ENCODE measurements around the gene IPCEF1. TPM values are rescaled to one million over a fixed set of nuclear protein-coding genes. Genes with fewer than 3 reads are reported as not detected.

Gene IPCEF1
- total RNA-seq, 4 donors from 2014 or later, result 0.42 to 9.0 (median 3.1) TPM

DNA sequence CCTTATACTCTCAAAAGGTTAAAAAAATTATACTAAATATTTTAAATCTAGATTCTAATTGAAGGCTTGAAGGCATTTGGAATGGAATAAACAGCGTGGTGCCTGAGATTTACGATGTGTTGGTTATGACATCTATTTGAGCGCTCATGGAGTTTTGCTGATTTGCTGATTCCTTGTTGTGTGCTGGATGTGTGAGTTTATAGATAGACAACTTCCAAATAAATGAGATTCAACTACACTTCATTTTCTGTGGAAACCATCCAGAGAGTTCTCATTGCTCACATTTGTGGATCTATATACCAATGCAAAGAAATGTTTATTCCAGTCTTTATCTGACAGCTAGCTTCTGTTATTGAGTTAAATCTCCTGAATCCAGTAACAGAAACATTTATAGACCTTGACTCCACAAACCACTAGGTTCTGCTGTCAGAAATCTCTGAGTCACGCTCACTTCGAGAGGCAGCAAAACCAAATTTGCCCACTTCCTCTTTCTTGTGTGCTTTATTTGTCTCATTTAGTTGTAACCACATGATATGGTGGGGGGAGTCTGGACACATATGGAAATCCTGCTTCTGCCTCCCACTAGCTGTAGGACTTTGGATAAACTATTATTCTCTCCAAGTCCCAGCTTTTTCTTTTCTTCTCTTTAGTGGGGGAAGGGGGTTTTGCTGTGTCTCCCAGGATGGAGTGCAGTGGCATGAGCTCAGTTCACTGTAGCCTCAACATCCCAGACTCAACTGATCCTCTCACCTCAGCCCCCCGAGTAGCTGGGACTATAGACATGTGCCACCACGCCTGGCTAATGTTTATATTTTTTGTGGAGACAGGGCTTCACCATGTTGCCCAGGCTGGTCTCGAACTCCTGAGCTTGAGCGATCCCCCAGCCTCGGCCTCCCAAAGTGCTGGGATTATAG, 54.5 kb downstream of the IPCEF1 start:
- Histone ChIP-seq H3K9me3 (no peaks in the 10 kb centered on the region), H3K4me1 (peaks cover 14% of the 10 kb centered on the region), H3K27ac (no peak overlapping the region), H3K27me3 (no peaks in the 10 kb centered on the region), H3K4me3 (no peak overlapping the region), H3K36me3 (no peaks in the 10 kb centered on the region)
- no peak for DNase-seq (ENCODE audit: low spot score in 2 of 2)
- TF ChIP-seq POLR2A (IDR thresholded peaks at IDR 0.05) (no peak), EP300 (IDR thresholded peaks at IDR 0.05) (no peak), POLR2AphosphoS5 (IDR thresholded peaks at IDR 0.05) (no peak)
- TF ChIP-seq, protein P1, sequence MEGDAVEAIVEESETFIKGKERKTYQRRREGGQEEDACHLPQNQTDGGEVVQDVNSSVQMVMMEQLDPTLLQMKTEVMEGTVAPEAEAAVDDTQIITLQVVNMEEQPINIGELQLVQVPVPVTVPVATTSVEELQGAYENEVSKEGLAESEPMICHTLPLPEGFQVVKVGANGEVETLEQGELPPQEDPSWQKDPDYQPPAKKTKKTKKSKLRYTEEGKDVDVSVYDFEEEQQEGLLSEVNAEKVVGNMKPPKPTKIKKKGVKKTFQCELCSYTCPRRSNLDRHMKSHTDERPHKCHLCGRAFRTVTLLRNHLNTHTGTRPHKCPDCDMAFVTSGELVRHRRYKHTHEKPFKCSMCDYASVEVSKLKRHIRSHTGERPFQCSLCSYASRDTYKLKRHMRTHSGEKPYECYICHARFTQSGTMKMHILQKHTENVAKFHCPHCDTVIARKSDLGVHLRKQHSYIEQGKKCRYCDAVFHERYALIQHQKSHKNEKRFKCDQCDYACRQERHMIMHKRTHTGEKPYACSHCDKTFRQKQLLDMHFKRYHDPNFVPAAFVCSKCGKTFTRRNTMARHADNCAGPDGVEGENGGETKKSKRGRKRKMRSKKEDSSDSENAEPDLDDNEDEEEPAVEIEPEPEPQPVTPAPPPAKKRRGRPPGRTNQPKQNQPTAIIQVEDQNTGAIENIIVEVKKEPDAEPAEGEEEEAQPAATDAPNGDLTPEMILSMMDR (IDR thresholded peaks at IDR 0.05), result no peak
- WGBS, result 69% methylated on average over 10 of the region's 10 CpGs

DNA sequence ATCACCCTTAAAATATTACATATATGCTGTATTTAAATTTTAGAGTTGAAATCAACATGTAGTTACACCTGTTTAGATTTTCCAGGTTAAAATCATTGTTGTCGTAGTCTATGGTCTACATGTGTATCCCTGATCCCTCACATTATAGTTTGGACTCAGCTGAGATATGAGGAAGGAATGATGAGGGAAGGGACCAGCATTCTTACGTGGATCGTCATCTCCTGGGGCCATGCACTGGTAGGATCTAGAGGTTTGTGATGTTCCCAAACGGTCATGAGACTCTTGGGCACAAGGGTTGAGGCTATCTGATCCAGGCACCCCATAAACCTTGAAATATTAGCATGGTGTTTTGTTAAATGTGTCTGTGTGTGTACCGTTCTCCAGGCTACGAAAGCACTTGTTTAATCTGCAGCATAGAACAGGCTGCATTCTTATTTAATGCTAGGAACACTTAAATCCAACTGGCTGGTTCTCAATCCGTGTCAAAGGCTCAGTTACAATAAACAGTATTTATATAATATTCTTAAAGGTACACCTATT, 55.4 kb downstream of the IPCEF1 start:
- Histone ChIP-seq H3K27me3 (no peaks in the 10 kb centered on the region), H3K9me3 (no peaks in the 10 kb centered on the region), H3K27ac (no peak overlapping the region), H3K36me3 (no peaks in the 10 kb centered on the region), H3K4me3 (no peak overlapping the region), H3K4me1 (peaks cover 14% of the 10 kb centered on the region)
- DNase-seq (ENCODE audit: low spot score in 2 of 2), result no peak
- TF ChIP-seq, protein P1 (IDR thresholded peaks at IDR 0.05), result no peak
- TF ChIP-seq POLR2AphosphoS5 (IDR thresholded peaks at IDR 0.05), result no peak
- no peak for TF ChIP-seq EP300 (IDR thresholded peaks at IDR 0.05)
- 74% methylated on average over 7 of the region's 7 CpGs for WGBS

DNA sequence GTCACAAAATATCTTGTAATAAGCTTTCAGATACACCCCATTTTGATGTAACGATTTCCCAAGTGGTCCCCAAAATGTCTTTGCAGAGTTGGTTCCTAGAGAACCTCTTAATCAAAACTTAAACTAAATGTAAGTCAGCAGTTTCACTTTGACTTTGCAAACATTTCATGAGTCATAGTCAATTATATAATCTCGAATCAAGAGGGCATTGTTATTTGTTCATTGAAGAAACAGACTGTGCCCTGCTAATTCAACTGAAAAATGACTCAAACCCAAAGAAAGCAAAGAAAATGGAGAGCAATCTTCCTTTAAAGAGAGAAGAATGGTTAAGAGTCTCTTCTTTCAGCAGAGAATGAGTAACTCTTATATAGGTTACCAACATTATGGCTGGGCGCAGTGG, 58.3 kb downstream of the IPCEF1 start:
- DNase-seq (ENCODE audit: low spot score in 2 of 2), result no peak
- Histone ChIP-seq H3K4me3 (no peak overlapping the region), H3K27ac (peak overlapping the region; percentile 54), H3K4me1 (peaks cover 14% of the 10 kb centered on the region), H3K36me3 (no peaks in the 10 kb centered on the region), H3K27me3 (no peaks in the 10 kb centered on the region), H3K9me3 (no peaks in the 10 kb centered on the region)
- TF ChIP-seq POLR2A (IDR thresholded peaks at IDR 0.05) (no peak), EP300 (IDR thresholded peaks at IDR 0.05) (no peak)
- TF ChIP-seq, protein P1 (IDR thresholded peaks at IDR 0.05), result no peak
- WGBS, result 55% methylated on average over 3 of the region's 3 CpGs

GRCh38 chr6:154297721-154298120, 58.9 kb downstream of the IPCEF1 start:
- WGBS, result 74% methylated on average over 3 of the region's 3 CpGs
- Histone ChIP-seq H3K27me3 (no peaks in the 10 kb centered on the region), H3K4me1 (peaks cover 14% of the 10 kb centered on the region), H3K9me3 (no peaks in the 10 kb centered on the region), H3K36me3 (no peaks in the 10 kb centered on the region), H3K27ac (peak overlapping the region; percentile 54), H3K4me3 (no peak overlapping the region)
- DNase-seq (ENCODE audit: low spot score in 2 of 2), result no peak
- TF ChIP-seq EP300 (IDR thresholded peaks at IDR 0.05) (no peak), POLR2AphosphoS5 (IDR thresholded peaks at IDR 0.05) (no peak), POLR2A (IDR thresholded peaks at IDR 0.05) (no peak)
- TF ChIP-seq, protein P1 (IDR thresholded peaks at IDR 0.05), result no peak

DNA sequence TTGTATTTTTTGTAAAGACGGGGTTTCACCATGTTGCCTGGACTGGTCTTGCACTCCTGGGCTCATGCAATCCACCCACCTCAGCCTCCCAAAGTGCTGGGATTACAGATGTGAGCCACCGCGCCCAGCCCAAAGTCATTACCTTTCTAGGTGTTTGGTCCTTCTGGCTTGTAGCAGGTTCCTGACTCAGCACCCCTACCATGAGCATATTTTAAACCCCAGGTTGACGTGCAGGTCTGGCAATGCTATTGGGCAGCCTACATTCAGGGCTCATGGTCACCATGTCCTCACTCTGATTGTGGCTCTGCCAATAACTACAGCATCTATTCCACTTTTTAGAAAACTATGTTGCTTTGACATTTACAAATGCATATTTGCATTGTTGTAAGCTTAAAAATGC, 59.4 kb downstream of the IPCEF1 start:
- TF ChIP-seq POLR2A (IDR thresholded peaks at IDR 0.05) (no peak), EP300 (IDR thresholded peaks at IDR 0.05) (no peak), POLR2AphosphoS5 (IDR thresholded peaks at IDR 0.05) (no peak)
- TF ChIP-seq, protein P1 (IDR thresholded peaks at IDR 0.05), result no peak
- no peaks in the 10 kb centered on the region for H3K27me3 ChIP-seq
- no peak overlapping the region for H3K4me3 ChIP-seq
- 97% methylated on average over 4 of the region's 4 CpGs for WGBS
- H3K9me3 ChIP-seq, result no peaks in the 10 kb centered on the region
- H3K27ac ChIP-seq, result no peak overlapping the region
- peaks cover 14% of the 10 kb centered on the region for H3K4me1 ChIP-seq
- H3K36me3 ChIP-seq, result no peaks in the 10 kb centered on the region
- DNase-seq (ENCODE audit: low spot score in 2 of 2), result no peak

Data from suprapubic skin (tissue), 4 donors.